Measurements from ENCODE around the gene C9orf40.

C9orf40 gene, protein sequence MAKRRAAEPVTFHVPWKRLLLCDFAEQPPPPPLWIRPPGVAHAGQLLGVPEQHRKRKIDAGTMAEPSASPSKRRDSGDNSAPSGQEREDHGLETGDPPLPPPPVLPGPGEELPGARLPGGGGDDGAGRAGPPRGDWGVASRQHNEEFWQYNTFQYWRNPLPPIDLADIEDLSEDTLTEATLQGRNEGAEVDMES

GRCh38 chr9:74952201-74953151, at the start of gene C9orf40:
Gene C9orf40, minus strand, starts transcription at chr9:74952912. Its CDS starts 301 bp downstream, at chr9:74952611.
- in situ Hi-C loops (cut with HindIII; ENCODE audit: low sequenced_read_pairs), result no loop called here
- peak; percentile 58 for DNase-seq (ENCODE audit: low read depth)
- peak within 1 kb of the TSS; percentile 93 for H3K4me3 ChIP-seq (ENCODE audit: low read depth, low read length)
- peak; percentile 69 for TF ChIP-seq CTCF (IDR thresholded peaks at IDR 0.05; ENCODE audit: low read depth, low read length, missing control alignments)

DNA sequence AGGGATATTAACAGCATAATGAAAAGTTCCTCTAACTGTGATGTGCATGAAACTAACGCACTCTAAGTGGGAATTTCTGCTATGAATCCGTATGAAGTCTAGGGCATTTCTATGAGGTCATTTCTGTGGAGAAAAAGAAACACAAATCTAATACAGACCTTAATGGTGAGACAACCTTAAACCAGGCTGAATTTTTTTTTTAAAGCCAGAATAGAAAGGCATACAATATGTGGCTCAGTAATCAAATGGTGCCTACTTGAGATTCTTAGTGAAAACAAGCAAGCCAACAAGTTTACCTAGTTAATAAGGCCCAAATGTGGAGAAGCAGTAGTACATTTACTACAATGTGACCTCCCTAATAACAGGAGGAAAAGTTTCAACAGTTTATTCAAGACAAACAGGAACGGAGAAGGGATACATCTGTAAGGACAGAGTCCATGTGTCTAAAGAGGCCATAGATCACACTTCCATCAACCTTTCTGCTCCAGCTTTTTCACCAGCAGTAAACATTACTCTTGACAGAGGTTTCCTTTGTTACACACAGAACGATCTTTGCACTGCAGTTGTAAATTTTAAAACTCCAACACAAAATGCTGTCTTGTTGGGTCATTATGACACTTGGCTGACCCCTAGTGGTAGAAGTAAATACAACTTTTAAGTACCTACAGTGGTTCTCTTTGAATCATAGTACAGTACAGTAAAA, 49.2 kb upstream of the C9orf40 start:
- H3K4me3 ChIP-seq (ENCODE audit: low read depth, low read length), result no peak overlapping the region
- in situ Hi-C loops (cut with HindIII; ENCODE audit: low sequenced_read_pairs), result no loop called here
- DNase-seq (ENCODE audit: low read depth), result peak; percentile 92
- TF ChIP-seq CTCF (IDR thresholded peaks at IDR 0.05; ENCODE audit: low read depth, low read length, missing control alignments), result peak; percentile 58

DNA sequence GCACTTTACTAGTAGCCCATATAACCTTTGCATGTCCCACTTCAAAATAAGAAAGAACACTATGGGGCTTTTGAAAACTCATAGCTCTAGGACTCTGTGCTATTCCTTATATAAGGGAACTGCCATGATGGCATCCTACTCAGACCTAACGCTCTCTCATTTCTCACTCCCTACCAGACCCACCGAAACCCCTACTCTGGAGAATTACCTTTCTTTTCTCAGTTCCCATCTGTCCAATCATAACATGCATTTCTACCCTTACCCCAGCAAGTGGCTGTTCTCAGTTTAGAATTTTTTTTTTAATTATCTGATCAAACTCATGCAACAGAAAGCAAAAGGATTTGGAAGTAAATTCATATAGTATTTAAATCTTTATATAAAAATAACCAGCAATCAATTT, 48.1 kb upstream of the C9orf40 start:
- in situ Hi-C loops (cut with HindIII; ENCODE audit: low sequenced_read_pairs), result no loop called here

DNA sequence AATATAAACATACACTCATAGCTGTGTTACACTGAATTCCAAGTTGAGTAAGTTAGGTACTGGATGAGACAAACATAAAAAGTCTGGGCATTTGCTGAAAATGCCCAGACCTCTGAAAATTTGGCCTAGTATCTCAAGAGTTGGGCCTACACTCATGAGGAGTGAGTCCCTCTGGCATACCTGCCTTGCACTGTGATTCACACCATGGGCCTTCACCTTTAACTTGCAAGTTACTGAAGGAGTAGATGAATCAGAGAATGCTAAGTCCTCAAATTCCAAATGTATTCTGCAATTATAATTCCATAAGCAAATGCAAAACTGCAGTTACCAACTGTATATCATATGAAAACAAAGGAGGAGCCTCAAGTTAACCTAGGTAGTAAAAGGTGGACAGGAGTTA, 32.3 kb upstream of the C9orf40 start:
- H3K4me3 ChIP-seq (ENCODE audit: low read depth, low read length), result no peak overlapping the region
- TF ChIP-seq CTCF (IDR thresholded peaks at IDR 0.05; ENCODE audit: low read depth, low read length, missing control alignments), result no peak
- in situ Hi-C loops (cut with HindIII; ENCODE audit: low sequenced_read_pairs), result no loop called here
- no peak for DNase-seq (ENCODE audit: low read depth)

More for the DNA sequence above, 48.1 kb upstream of the C9orf40 start:
- no peak for TF ChIP-seq CTCF (IDR thresholded peaks at IDR 0.05; ENCODE audit: low read depth, low read length, missing control alignments)
- no peak for DNase-seq (ENCODE audit: low read depth)
- H3K4me3 ChIP-seq (ENCODE audit: low read depth, low read length), result no peak overlapping the region

DNA sequence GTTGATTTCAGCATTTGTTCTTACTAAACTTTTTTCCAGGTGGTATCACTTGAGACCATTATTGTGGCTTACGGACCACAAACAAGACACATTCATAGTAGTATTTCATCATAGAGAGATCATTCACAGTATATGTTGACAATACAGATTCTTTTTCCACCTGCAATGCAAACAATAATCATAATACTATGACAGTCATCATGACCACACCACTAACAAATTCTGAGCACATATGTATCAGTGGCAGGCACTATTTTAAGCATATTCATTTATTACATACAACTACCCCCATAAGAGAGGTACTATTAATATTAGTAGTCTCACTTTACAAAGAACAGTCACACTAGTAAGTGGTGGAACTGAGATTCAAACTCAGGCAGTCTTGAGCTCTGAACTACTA, 31.0 kb upstream of the C9orf40 start:
- in situ Hi-C loops (cut with HindIII; ENCODE audit: low sequenced_read_pairs), result no loop called here
- TF ChIP-seq CTCF (IDR thresholded peaks at IDR 0.05; ENCODE audit: low read depth, low read length, missing control alignments), result no peak
- DNase-seq (ENCODE audit: low read depth), result no peak
- no peak overlapping the region for H3K4me3 ChIP-seq (ENCODE audit: low read depth, low read length)

- no peak for DNase-seq (ENCODE audit: low read depth)
- TF ChIP-seq CTCF (IDR thresholded peaks at IDR 0.05; ENCODE audit: low read depth, low read length, missing control alignments), result no peak
- no peak overlapping the region for H3K4me3 ChIP-seq (ENCODE audit: low read depth, low read length)
- in situ Hi-C loops (cut with HindIII; ENCODE audit: low sequenced_read_pairs), result no loop called here
Measured at GRCh38 chr9:74979844-74980243, 27.1 kb upstream of the C9orf40 start.
